NCI-H748 treated with DMSO at 0.1 percent for 48 hours (cell line): ENCODE data around the gene TF.

ENCODE experiments used
- DNase-seq: peaks from one replicate; lab custom pipeline; 2025; lab: John Stamatoyannopoulos, UW

TF gene

DNA sequence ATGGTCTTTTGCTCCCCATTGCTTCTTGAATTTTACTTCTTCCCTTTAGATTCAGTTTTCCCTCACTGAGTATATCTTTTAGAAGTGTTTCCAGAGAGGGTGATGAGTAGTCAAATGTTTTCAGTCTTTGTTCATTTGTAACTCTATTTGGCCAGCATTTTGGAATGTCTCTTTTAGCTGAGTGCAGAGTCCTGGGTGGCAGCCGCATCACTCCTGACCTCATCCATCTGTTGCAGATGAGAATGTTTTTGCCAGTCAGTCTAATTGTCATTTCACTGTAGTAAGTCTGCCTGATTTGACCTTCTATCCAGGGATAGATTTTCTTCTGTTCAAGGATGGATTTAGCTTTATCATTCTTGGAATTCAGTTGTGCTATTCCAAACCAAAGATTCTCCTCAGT is 66.7 kb downstream of the TF start:
- no peak for DNase-seq

- no peak for DNase-seq
Observed at GRCh38 chr3:133815386-133815785, 69.2 kb downstream of the TF start.

DNA sequence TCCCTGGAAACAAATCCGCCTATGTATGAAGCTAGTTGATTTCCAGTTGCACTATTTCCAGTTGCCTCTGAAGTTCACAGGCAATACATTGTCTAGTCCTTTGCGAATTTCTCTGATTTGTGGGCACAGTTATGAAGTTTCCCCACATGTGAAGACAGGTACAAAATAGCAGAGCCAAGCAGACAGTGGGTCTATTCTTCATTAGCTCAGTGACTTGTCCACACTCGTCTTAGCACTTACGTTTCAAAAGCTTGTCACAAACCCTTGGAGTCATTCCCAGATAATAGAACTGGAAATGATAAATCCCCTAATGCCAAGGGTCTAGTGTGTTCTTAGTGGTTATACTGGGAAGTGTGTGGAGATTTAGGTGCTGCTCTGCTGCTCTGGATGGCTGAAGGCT is 73.9 kb downstream of the TF start:
- no peak for DNase-seq

GRCh38 chr3:133820889-133821675 is 74.9 kb downstream of the TF start:
- DNase-seq = no peak

DNA sequence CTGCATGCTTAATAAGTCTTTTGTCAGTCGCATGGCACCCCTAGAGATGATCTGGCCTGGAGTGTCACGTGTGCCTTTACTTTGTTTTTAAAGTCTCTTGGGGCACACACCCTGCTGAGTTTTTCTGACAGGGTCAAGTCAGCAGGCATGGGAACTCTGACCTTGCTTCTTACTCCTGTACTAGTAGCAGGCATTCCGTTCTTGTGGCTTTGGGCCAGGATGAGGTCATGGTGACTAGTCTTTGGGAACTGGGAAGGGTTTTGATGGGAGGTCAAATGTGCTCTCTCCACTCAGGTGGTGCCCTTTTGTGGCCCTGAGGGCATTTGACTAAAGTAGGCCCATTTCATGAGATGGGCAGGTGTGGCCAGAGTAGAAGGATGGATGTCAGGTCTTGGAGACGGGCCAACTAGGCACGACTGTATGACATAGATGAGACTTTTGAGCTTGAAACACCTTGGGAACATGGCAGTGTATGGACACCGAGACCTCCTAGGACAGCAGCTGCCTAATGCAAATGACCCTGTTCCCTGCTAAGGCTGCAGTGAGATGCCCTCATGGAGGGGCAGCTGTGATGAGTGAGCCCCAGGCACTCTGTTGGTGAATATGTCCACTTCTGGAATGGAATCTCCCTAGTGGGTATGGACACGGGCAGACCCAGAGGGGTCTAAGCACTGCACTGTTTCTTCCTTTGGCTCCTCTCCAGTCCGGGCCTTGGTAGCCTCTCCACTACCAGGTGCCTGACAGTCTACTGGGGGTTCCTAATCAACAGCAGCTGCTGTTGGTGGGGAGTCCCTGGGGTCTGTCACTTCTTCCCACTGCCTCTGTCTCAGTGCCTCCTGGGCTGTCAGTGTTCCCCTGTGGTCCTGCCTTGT is 75.8 kb downstream of the TF start:
- no peak for DNase-seq

- no peak for DNase-seq
Observed at GRCh38 chr3:133824961-133825485, 78.8 kb downstream of the TF start.

DNA sequence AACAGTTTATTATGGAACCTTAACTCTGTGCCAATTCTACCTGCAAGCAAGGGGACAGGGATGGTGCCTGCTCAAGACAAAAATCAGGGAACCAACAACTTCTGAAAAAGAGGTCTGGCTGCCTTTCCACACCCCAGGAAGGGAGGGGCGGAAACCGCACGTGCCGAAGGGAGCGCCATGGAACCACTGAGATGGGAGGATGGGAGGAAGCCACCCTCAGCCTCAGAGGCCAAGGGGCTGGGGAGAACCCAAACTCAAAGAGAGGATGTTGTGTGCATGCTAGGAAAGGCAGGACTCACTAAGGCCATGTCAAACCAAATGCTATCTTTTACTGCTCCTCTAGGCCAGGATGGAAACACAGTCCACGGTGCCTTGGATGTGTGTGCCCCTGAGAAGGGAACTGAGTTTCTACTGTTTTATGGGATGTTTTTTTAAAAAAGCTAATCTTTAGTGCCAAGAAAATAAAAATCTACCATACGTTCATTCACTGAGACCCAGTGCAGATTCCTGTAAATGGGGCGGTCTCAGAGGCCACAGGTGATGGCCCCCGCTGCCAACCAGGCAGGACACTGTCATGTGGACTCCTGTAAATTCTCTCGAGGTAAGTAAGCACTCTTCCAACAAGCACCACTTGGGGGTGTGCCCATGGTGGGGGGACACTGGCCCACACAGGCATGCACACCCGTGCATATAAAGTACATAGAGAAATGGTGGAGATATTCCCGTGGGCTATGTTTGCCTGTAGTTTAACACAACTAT is 80.0 kb downstream of the TF start:
- no peak for DNase-seq

- DNase-seq = no peak
Observed at GRCh38 chr3:133827136-133827535, 80.9 kb downstream of the TF start.

- DNase-seq = no peak
Observed at GRCh38 chr3:133827684-133828083, 81.5 kb downstream of the TF start.

DNA sequence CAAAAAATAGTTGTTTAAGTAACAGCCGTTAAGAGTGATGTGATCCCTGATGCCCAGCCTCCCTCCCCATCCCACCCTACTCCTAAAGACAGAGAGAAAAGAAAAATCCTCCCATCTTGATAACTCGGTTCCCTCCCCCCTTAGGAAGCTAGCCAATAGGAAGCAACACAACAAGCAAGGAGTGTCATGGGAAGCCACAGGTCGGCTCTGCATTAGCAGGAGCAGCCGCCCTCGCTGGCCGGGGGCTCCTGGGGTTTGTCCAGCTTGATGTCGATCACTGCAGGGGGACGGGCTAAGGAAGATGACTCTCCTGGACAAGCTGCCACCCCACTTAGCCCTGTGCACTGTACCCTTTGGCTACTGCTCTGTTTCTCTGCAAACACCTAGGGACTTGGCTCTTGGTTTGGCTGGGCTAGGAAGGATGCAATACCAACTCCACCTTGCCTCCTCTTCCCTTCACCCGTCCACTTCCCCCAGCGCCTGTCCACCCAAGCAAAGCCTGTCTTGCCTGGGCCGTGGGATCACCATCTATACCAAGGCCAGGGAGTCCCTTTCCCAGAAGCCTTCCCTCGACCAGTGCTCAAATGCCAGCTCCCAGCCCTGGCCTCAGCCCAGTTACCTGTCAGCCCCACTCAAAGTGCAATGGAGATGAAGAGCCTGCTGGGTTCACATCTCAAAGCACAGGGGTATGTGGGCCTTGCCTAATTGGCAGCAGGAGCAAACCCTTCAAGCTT is 82.5 kb downstream of the TF start:
- DNase-seq = no peak

DNA sequence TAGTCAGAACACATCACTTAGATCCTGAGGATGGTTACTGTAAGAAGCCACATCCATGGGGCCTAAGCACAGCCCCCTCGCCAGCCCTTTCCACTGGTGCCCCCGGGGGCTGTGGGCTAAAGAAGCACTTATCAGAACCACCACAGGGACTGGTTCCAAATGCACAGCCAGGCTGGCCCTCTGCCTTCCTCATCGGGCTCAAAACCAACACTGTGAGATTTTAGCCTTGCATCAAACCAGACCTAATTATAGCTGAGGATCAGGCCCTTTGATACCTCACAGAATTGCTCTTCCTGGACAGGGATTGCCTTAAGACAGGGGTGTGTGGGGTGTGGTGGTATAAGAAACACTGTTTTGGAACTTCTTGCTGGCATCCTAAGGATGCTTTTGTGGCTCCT is 83.1 kb downstream of the TF start:
- DNase-seq = no peak

GRCh38 chr3:133830071-133830470 is 83.9 kb downstream of the TF start:
- no peak for DNase-seq

DNA sequence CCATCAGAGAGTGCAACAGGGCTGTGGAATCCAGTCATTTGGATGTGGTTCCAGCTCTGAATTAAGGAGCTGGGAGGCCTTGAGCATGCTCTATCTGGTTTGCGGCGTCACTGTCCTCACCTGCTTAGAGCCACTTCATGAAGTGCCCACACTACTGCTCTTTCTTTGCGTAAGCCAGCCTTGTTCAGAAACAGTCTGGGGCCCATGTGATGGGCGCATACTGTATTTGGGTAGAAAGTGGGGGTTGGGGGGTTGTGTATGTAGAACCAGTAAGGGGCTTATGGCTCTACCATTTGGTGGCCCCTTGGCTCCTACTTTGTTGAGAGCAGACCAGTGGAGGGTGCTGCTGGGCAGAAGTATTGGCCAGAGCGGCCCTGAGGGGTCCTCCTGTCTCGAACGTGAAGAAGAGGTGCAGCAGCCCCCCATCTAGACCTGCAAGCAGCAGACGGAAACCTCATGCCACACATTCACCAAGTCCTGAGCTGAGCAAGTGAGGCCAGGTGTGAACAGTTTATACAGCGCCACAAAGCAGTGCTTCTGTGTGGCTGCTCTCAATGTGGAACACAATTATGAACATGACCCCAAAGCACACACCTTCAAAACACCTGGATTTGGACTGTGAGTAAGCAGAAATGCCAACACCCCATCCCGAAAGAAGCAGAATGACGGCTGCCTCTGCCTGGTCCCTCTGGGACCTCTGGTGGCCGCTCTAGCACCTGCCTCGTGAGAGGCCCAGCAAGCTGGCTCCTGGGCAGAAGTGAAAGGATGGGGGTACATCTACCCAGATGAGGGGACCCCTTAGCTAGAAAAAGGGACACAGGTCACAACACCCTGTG is 86.0 kb downstream of the TF start:
- no peak for DNase-seq

- DNase-seq = no peak
Observed at GRCh38 chr3:133832802-133833144, 86.6 kb downstream of the TF start.

DNA sequence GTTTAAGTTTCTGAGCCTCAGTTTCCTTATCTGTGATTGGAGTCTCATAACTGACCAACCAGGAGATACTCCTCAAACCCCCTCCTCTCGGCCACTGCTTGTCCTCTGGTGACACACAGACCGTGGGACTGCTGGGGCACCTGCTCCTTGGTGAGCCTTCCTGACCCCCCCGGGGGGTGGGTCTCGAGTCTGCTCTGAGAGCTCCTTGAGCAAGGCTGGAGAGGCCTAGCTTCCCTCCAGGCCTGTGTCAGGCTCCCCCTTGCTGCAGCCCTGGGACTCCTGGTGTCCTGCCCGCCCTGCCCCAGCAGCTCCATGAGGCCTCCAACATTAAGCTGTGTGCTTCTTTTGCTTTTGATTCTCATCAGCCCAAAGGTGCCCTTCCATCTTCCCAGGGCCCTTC is 87.1 kb downstream of the TF start:
- DNase-seq = no peak

DNA sequence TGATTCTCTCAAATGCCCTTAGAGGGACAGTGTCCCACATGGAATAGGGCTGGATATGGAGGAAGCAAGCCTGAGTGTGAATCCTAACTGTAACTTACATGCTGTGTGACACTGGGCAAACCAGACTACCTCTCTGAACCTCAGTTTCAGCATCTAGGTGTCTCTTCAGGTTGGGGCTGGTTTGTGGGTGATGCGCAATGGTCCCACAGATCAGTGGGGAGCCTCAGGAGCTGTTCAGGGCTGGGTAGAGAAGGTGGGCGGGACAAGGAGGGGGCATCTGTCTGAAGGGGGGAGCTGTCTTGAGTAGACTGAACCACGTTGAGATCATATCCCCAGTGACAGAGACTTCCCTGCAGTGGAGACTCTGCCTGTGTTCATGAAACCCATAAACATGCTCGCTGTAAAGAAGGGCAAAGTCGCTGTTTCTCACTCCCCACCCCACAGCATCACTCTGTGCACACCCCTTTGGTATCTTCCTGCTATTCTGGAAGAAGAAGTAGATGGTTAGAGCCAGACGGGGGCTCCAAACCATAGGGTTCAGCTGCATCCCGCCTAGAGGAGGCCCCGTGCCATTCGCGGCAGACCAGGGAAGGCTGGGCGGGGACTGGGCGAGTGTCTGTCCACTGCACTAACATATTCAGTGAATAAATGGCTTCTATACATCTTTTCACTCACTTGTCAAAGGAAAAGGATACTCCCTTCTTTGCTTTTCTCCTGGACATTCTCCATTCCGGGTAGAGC is 87.9 kb downstream of the TF start:
- no peak for DNase-seq

DNA sequence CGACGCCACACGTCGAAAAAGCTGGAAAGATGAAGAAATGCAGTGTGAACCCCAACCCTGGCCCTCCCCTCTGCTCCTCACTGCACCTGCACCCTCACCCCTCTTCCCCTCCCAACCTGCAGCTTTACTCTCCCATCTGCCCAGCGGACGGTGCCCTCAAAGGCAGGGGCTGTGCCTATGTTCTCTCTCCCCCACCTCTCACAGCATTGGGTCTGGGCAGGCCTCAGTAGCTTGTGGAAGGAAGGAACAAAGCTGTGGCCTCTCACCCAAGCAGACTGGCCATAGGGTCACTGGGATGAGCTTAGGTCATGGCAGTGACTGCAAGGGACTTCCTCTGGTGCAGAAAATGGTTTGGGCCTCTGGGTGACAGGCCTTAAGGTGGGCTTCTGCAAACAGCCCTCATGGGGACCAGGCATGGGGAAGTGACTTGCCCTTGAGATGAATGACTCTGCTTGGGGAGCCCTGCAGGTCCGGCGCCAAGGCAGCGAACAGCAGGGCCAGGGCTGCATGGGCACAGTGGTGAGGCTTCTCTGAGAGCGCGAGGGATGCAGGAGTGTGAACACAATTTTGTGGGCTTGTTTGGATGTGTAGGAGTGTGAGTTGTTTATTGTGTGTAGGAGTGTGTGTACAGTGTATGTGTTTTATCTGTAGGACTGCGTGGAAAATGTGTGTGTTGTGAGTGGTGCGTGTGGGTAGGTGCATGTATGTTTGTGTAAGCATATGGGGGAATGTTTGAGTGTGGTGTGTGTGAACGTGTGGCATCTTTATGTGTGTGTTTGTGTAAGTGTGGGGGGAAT is 88.6 kb downstream of the TF start:
- DNase-seq = no peak

GRCh38 chr3:133835418-133835743 is 89.2 kb downstream of the TF start:
- no peak for DNase-seq

DNA sequence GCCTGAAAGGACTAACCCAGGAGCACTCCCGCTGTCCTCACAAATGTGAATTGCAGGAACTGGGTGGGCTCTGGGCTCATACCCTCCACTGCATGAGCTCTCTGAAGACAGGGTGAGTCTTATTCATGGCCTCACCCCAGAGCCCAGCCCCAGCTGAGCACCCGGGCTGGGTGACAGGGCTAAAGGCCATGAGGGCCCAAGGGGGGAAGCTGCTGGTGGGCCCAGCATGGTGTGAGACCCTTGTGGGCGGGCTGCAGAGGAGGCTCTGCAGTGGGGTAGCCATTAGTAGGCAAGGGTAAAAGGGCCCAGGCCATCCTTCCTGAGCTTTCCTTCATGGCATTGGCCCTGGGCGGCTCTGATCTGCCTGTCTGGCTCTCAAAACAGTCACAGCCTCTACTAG is 89.8 kb downstream of the TF start:
- DNase-seq = no peak
